HEK293 (cell line): ENCODE results near the gene CKB.

Source experiments
- CTCF ChIA-PET: fragments of 350-600 bp; formaldehyde crosslinking; extraction: SDS; loops from one replicate; lab custom pipeline; 2021; ENCODE audit warnings: antibody characterized with exemption; lab: Yijun Ruan, JAX
- POLR2A ChIA-PET: fragments of 300-600 bp; formaldehyde crosslinking; extraction: SDS; loops from one replicate; lab custom pipeline; 2020; ENCODE audit warnings: antibody characterized with exemption, inconsistent platforms; lab: Yijun Ruan, JAX
- H3K27ac ChIP-seq: fragments of 200-500 bp; sonication (Bioruptor generic); 2 replicates; pipeline ENCODE4 v1.5.1; 2014; ENCODE audit warnings: low read depth, low read length, control low read depth, inconsistent platforms; ENCODE audit errors: extremely low read depth
- H3K36me3 ChIP-seq, 2 experiments: fragments of 200-500 bp in 1 of 2; sonication (Bioruptor generic) in 1 of 2; 1 replicate in 1 of 2; 2 replicates in 1 of 2; pipeline ENCODE4 v1.5.1; 2014 to 2017; ENCODE audit warnings: inconsistent platforms in 2 of 2, low read length in 2 of 2; ENCODE audit not compliant: control insufficient read depth in 2 of 2, insufficient read depth in 1 of 2
- H3K4me1 ChIP-seq: fragments of 200-500 bp; sonication (Bioruptor generic); 2 replicates; pipeline ENCODE4 v1.5.1; 2014; ENCODE audit warnings: mild to moderate bottlenecking, low read length, inconsistent platforms; ENCODE audit not compliant: control insufficient read depth, insufficient read depth
- H3K4me3 ChIP-seq: 2 replicates; pipeline ENCODE4 v1.5.1; 2011; ENCODE audit warnings: low read depth, mild to moderate bottlenecking, control low read depth, low read length, moderate library complexity
- H3K9me3 ChIP-seq: fragments of 200-500 bp; sonication (Bioruptor generic); 2 replicates; pipeline ENCODE4 v1.5.1; 2014; ENCODE audit warnings: low read depth, low read length, inconsistent platforms; ENCODE audit not compliant: control insufficient read depth, insufficient read depth
- GLIS2 ChIP-seq: fragments of 450-650 bp; formaldehyde crosslinking; IDR thresholded peaks from 2 replicates; pipeline ENCODE4 v1.5.1; 2016; ENCODE audit warnings: missing biosample characterization, missing genetic modification characterization
- KLF1 ChIP-seq: fragments of 450-650 bp; formaldehyde crosslinking; IDR thresholded peaks from 2 replicates; pipeline ENCODE4 v1.5.1; 2016; ENCODE audit warnings: missing biosample characterization, missing genetic modification characterization
- KLF9 ChIP-seq: fragments of 450-650 bp; formaldehyde crosslinking; IDR thresholded peaks from 2 replicates; pipeline ENCODE4 v1.5.1; 2016; ENCODE audit warnings: missing biosample characterization, missing genetic modification characterization, low read depth
- ZBTB1 ChIP-seq: fragments of 450-650 bp; formaldehyde crosslinking; IDR thresholded peaks from 2 replicates; pipeline ENCODE4 v1.5.1; 2016; ENCODE audit warnings: missing biosample characterization, missing genetic modification characterization
- ZNF248 ChIP-seq: fragments of 450-650 bp; formaldehyde crosslinking; IDR thresholded peaks from 2 replicates; pipeline ENCODE4 v1.5.1; 2017; ENCODE audit warnings: missing biosample characterization, missing genetic modification characterization
- ZNF280D ChIP-seq: fragments of 450-650 bp; formaldehyde crosslinking; IDR thresholded peaks from 2 replicates; pipeline ENCODE4 v1.5.1; 2016; ENCODE audit warnings: missing biosample characterization, missing genetic modification characterization
- ZNF341 ChIP-seq: fragments of 450-650 bp; formaldehyde crosslinking; IDR thresholded peaks from 2 replicates; pipeline ENCODE4; 2016; ENCODE audit warnings: low read depth, missing biosample characterization, missing genetic modification characterization
- ZNF600 ChIP-seq: fragments of 450-650 bp; formaldehyde crosslinking; IDR thresholded peaks from 2 replicates; pipeline ENCODE4 v1.5.1; 2016; ENCODE audit warnings: missing biosample characterization, missing genetic modification characterization
- ZNF624 ChIP-seq: fragments of 450-650 bp; formaldehyde crosslinking; IDR thresholded peaks from 2 replicates; pipeline ENCODE4 v1.5.1; 2017; ENCODE audit warnings: missing biosample characterization, missing genetic modification characterization
- ZSCAN23 ChIP-seq: fragments of 450-650 bp; formaldehyde crosslinking; IDR thresholded peaks from 2 replicates; pipeline ENCODE4 v1.5.1; 2016; ENCODE audit warnings: missing biosample characterization, missing genetic modification characterization
- TF ChIP-seq, protein P1 (sequence below): fragments of 450-650 bp; formaldehyde crosslinking; IDR thresholded peaks from 2 replicates; pipeline ENCODE4; 2016; ENCODE audit warnings: missing biosample characterization, missing genetic modification characterization
- TF ChIP-seq, protein P2 (sequence below): fragments of 450-650 bp; formaldehyde crosslinking; IDR thresholded peaks from 2 replicates; pipeline ENCODE4 v1.5.1; 2016; ENCODE audit warnings: missing biosample characterization, missing genetic modification characterization
- TF ChIP-seq, protein P3 (sequence below): fragments of 450-650 bp; formaldehyde crosslinking; conservative IDR thresholded peaks from 2 replicates; pipeline ENCODE4 v1.5.1; 2016; ENCODE audit warnings: low read depth, missing biosample characterization, missing genetic modification characterization
- TF ChIP-seq, protein P4 (sequence below): fragments of 450-650 bp; formaldehyde crosslinking; IDR thresholded peaks from 2 replicates; pipeline ENCODE4 v1.5.1; 2016; ENCODE audit warnings: missing biosample characterization, missing genetic modification characterization

CKB gene

GRCh38 chr14:103543721-103544387 lies 21.2 kb upstream of the CKB start:
- 0 out of 2 replicates have a peak, but pooled peaks cover 5% of the 10 kb centered on the region for H3K4me1 ChIP-seq
- TF ChIP-seq ZNF280D (tag by site-specific recombination) (no peak), ZBTB1 (no peak), GLIS2 (tag by site-specific recombination) (no peak), ZNF624 (tag by site-specific recombination) (no peak), ZNF600 (no peak), KLF9 (no peak), ZSCAN23 (tag by site-specific recombination) (no peak), KLF1 (no peak), ZNF341 (no peak), ZNF248 (tag by site-specific recombination) (no peak)
- TF ChIP-seq, protein P1, sequence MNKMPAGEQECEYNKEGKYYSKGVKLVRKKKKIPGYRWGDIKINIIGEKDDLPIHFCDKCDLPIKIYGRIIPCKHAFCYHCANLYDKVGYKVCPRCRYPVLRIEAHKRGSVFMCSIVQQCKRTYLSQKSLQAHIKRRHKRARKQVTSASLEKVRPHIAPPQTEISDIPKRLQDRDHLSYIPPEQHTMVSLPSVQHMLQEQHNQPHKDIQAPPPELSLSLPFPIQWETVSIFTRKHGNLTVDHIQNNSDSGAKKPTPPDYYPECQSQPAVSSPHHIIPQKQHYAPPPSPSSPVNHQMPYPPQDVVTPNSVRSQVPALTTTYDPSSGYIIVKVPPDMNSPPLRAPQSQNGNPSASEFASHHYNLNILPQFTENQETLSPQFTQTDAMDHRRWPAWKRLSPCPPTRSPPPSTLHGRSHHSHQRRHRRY (tag by site-specific recombination): no peak
- TF ChIP-seq, protein P2, sequence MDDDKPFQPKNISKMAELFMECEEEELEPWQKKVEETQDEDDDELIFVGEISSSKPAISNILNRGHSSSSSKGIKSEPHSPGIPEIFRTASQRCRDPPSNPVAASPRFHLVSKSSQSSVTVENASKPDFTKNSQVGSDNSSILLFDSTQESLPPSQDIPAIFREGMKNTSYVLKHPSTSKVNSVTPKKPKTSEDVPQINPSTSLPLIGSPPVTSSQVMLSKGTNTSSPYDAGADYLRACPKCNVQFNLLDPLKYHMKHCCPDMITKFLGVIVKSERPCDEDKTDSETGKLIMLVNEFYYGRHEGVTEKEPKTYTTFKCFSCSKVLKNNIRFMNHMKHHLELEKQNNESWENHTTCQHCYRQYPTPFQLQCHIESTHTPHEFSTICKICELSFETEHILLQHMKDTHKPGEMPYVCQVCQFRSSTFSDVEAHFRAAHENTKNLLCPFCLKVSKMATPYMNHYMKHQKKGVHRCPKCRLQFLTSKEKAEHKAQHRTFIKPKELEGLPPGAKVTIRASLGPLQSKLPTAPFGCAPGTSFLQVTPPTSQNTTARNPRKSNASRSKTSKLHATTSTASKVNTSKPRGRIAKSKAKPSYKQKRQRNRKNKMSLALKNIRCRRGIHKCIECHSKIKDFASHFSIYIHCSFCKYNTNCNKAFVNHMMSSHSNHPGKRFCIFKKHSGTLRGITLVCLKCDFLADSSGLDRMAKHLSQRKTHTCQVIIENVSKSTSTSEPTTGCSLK: no peak
- TF ChIP-seq, protein P3, sequence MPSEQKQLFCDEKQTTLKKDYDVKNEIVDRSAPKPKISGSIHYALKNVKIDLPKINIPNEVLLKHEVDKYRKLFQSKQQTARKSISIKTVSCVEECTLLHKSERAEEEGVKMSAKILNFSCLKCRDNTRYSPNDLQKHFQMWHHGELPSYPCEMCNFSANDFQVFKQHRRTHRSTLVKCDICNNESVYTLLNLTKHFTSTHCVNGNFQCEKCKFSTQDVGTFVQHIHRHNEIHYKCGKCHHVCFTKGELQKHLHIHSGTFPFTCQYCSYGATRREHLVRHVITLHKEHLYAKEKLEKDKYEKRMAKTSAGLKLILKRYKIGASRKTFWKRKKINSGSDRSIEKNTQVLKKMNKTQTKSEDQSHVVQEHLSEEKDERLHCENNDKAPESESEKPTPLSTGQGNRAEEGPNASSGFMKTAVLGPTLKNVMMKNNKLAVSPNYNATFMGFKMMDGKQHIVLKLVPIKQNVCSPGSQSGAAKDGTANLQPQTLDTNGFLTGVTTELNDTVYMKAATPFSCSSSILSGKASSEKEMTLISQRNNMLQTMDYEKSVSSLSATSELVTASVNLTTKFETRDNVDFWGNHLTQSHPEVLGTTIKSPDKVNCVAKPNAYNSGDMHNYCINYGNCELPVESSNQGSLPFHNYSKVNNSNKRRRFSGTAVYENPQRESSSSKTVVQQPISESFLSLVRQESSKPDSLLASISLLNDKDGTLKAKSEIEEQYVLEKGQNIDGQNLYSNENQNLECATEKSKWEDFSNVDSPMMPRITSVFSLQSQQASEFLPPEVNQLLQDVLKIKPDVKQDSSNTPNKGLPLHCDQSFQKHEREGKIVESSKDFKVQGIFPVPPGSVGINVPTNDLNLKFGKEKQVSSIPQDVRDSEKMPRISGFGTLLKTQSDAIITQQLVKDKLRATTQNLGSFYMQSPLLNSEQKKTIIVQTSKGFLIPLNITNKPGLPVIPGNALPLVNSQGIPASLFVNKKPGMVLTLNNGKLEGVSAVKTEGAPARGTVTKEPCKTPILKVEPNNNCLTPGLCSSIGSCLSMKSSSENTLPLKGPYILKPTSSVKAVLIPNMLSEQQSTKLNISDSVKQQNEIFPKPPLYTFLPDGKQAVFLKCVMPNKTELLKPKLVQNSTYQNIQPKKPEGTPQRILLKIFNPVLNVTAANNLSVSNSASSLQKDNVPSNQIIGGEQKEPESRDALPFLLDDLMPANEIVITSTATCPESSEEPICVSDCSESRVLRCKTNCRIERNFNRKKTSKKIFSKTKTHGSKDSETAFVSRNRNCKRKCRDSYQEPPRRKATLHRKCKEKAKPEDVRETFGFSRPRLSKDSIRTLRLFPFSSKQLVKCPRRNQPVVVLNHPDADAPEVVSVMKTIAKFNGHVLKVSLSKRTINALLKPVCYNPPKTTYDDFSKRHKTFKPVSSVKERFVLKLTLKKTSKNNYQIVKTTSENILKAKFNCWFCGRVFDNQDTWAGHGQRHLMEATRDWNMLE (tag by site-specific recombination): no peak
- TF ChIP-seq, protein P4, sequence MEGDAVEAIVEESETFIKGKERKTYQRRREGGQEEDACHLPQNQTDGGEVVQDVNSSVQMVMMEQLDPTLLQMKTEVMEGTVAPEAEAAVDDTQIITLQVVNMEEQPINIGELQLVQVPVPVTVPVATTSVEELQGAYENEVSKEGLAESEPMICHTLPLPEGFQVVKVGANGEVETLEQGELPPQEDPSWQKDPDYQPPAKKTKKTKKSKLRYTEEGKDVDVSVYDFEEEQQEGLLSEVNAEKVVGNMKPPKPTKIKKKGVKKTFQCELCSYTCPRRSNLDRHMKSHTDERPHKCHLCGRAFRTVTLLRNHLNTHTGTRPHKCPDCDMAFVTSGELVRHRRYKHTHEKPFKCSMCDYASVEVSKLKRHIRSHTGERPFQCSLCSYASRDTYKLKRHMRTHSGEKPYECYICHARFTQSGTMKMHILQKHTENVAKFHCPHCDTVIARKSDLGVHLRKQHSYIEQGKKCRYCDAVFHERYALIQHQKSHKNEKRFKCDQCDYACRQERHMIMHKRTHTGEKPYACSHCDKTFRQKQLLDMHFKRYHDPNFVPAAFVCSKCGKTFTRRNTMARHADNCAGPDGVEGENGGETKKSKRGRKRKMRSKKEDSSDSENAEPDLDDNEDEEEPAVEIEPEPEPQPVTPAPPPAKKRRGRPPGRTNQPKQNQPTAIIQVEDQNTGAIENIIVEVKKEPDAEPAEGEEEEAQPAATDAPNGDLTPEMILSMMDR (tag by site-specific recombination): no peak
- TF ChIP-seq, all 188 proteins: peak for 0
- H3K9me3 ChIP-seq: no peaks in the 10 kb centered on the region
- ChIA-PET CTCF (interaction anchor here (1.2 to 2.2 kb wide), 2 partner anchors 23 to 25 kb away, joined by 5 to 11 read pairs; no protein-coding TSS in a partner anchor), POLR2A (interaction anchor here (0.5 to 1.2 kb wide), 2 partner anchors 15 to 25 kb away, joined by 3 read pairs; partner anchors contain the start of gene TRMT61A)
- no peak overlapping the region for H3K27ac ChIP-seq
- H3K36me3 ChIP-seq: no peaks in the 10 kb centered on the region
- H3K4me3 ChIP-seq: no peak overlapping the region
